ENCODE data around the gene UNC5B.

Gene UNC5B

GRCh38 chr10:71344993-71345480, 132.7 kb downstream of the UNC5B start:
- Histone ChIP-seq H3K27me3 (ENCODE audit: control insufficient read depth, insufficient read depth, low read length) (no peaks in the 10 kb centered on the region), H3K9ac (ENCODE audit: low read length) (no peak overlapping the region), H3K9me3 (ENCODE audit: control insufficient read depth, insufficient read depth, low read depth, low read length) (no peaks in the 10 kb centered on the region), H3K27ac (ENCODE audit: low read depth, low read length) (0 out of 2 replicates have a peak overlapping the region, but pooled peaks have one; percentile 1), H3K4me3 (ENCODE audit: low read depth, low read length) (0 out of 2 replicates have a peak overlapping the region, but pooled peaks have one; percentile 3), H3K4me1 (ENCODE audit: control insufficient read depth, insufficient read depth, low read length) (peaks cover 60% of the 10 kb centered on the region), H3K36me3 (ENCODE audit: control insufficient read depth, insufficient read depth, low read length) (no peaks in the 10 kb centered on the region)

GRCh38 chr10:71345694-71346093, 133.3 kb downstream of the UNC5B start:
- Histone ChIP-seq H3K27ac (ENCODE audit: low read depth, low read length) (no peak overlapping the region), H3K4me1 (ENCODE audit: control insufficient read depth, insufficient read depth, low read length) (peaks cover 55% of the 10 kb centered on the region), H3K36me3 (ENCODE audit: control insufficient read depth, insufficient read depth, low read length) (no peaks in the 10 kb centered on the region), H3K9ac (ENCODE audit: low read length) (no peak overlapping the region), H3K9me3 (ENCODE audit: control insufficient read depth, insufficient read depth, low read depth, low read length) (no peaks in the 10 kb centered on the region), H3K27me3 (ENCODE audit: control insufficient read depth, insufficient read depth, low read length) (no peaks in the 10 kb centered on the region), H3K4me3 (ENCODE audit: low read depth, low read length) (no peak overlapping the region)

- Histone ChIP-seq H3K27ac (ENCODE audit: low read depth, low read length) (no peak overlapping the region), H3K36me3 (ENCODE audit: control insufficient read depth, insufficient read depth, low read length) (no peaks in the 10 kb centered on the region), H3K4me3 (ENCODE audit: low read depth, low read length) (no peak overlapping the region), H3K9ac (ENCODE audit: low read length) (no peak overlapping the region), H3K27me3 (ENCODE audit: control insufficient read depth, insufficient read depth, low read length) (no peaks in the 10 kb centered on the region), H3K4me1 (ENCODE audit: control insufficient read depth, insufficient read depth, low read length) (peaks cover 55% of the 10 kb centered on the region), H3K9me3 (ENCODE audit: control insufficient read depth, insufficient read depth, low read depth, low read length) (no peaks in the 10 kb centered on the region)
These were observed 134.4 kb downstream of the UNC5B start for GRCh38 chr10:71346731-71347130.

- no peak overlapping the region for H3K27ac ChIP-seq (ENCODE audit: low read depth, low read length)
- no peak overlapping the region for H3K9ac ChIP-seq (ENCODE audit: low read length)
- H3K4me3 ChIP-seq (ENCODE audit: low read depth, low read length), result no peak overlapping the region
- peaks cover 55% of the 10 kb centered on the region for H3K4me1 ChIP-seq (ENCODE audit: control insufficient read depth, insufficient read depth, low read length)
- peaks cover 3% of the 10 kb centered on the region; the same call in 1 of the 2 replicates for H3K36me3 ChIP-seq (ENCODE audit: control insufficient read depth, insufficient read depth, low read length)
- no peaks in the 10 kb centered on the region for H3K27me3 ChIP-seq (ENCODE audit: control insufficient read depth, insufficient read depth, low read length)
- H3K9me3 ChIP-seq (ENCODE audit: control insufficient read depth, insufficient read depth, low read depth, low read length), result no peaks in the 10 kb centered on the region
These were observed 135.4 kb downstream of the UNC5B start for GRCh38 chr10:71347587-71348395.

GRCh38 chr10:71348850-71349249, 136.5 kb downstream of the UNC5B start:
- no peak overlapping the region for H3K4me3 ChIP-seq (ENCODE audit: low read depth, low read length)

GRCh38 chr10:71349406-71349805, 137.0 kb downstream of the UNC5B start:
- no peaks in the 10 kb centered on the region for H3K27me3 ChIP-seq (ENCODE audit: control insufficient read depth, insufficient read depth, low read length)
- peak overlapping the region; percentile 3 for H3K9ac ChIP-seq (ENCODE audit: low read length)
- no peak overlapping the region for H3K27ac ChIP-seq (ENCODE audit: low read depth, low read length)

More at GRCh38 chr10:71348850-71349249, 136.5 kb downstream of the UNC5B start:
- Histone ChIP-seq H3K27me3 (ENCODE audit: control insufficient read depth, insufficient read depth, low read length) (no peaks in the 10 kb centered on the region), H3K36me3 (ENCODE audit: control insufficient read depth, insufficient read depth, low read length) (peaks cover 3% of the 10 kb centered on the region; the same call in 1 of the 2 replicates), H3K9ac (ENCODE audit: low read length) (no peak overlapping the region), H3K4me1 (ENCODE audit: control insufficient read depth, insufficient read depth, low read length) (peaks cover 48% of the 10 kb centered on the region), H3K9me3 (ENCODE audit: control insufficient read depth, insufficient read depth, low read depth, low read length) (no peaks in the 10 kb centered on the region), H3K27ac (ENCODE audit: low read depth, low read length) (no peak overlapping the region)

GRCh38 chr10:71351087-71351486, 138.7 kb downstream of the UNC5B start:
- no peak overlapping the region for H3K9ac ChIP-seq (ENCODE audit: low read length)
- H3K4me3 ChIP-seq (ENCODE audit: low read depth, low read length), result no peak overlapping the region
- H3K36me3 ChIP-seq (ENCODE audit: control insufficient read depth, insufficient read depth, low read length), result peaks cover 10% of the 10 kb centered on the region
- no peak overlapping the region for H3K27ac ChIP-seq (ENCODE audit: low read depth, low read length)
- H3K4me1 ChIP-seq (ENCODE audit: control insufficient read depth, insufficient read depth, low read length), result peaks cover 26% of the 10 kb centered on the region
- no peaks in the 10 kb centered on the region for H3K9me3 ChIP-seq (ENCODE audit: control insufficient read depth, insufficient read depth, low read depth, low read length)
- no peaks in the 10 kb centered on the region for H3K27me3 ChIP-seq (ENCODE audit: control insufficient read depth, insufficient read depth, low read length)

More at GRCh38 chr10:71349406-71349805, 137.0 kb downstream of the UNC5B start:
- peaks cover 3% of the 10 kb centered on the region; the same call in 1 of the 2 replicates for H3K36me3 ChIP-seq (ENCODE audit: control insufficient read depth, insufficient read depth, low read length)
- H3K4me3 ChIP-seq (ENCODE audit: low read depth, low read length), result no peak overlapping the region
- H3K4me1 ChIP-seq (ENCODE audit: control insufficient read depth, insufficient read depth, low read length), result peaks cover 42% of the 10 kb centered on the region
- H3K9me3 ChIP-seq (ENCODE audit: control insufficient read depth, insufficient read depth, low read depth, low read length), result no peaks in the 10 kb centered on the region

GRCh38 chr10:71351628-71352319, 139.4 kb downstream of the UNC5B start:
- no peak overlapping the region for H3K27ac ChIP-seq (ENCODE audit: low read depth, low read length)

More at GRCh38 chr10:71351628-71352319, 139.4 kb downstream of the UNC5B start:
- H3K9ac ChIP-seq (ENCODE audit: low read length), result no peak overlapping the region
- no peaks in the 10 kb centered on the region for H3K27me3 ChIP-seq (ENCODE audit: control insufficient read depth, insufficient read depth, low read length)
- H3K4me1 ChIP-seq (ENCODE audit: control insufficient read depth, insufficient read depth, low read length), result peaks cover 26% of the 10 kb centered on the region
- H3K4me3 ChIP-seq (ENCODE audit: low read depth, low read length), result no peak overlapping the region
- no peaks in the 10 kb centered on the region for H3K9me3 ChIP-seq (ENCODE audit: control insufficient read depth, insufficient read depth, low read depth, low read length)
- H3K36me3 ChIP-seq (ENCODE audit: control insufficient read depth, insufficient read depth, low read length), result peaks cover 14% of the 10 kb centered on the region

Data from HUES6 (cell line).